BLaER1 (cell line): ENCODE data around the gene ITPRIPL2.

ENCODE experiments used
- H3K27ac ChIP-seq: shearing (Covaris generic); formaldehyde crosslinking; 2 replicates; pipeline ENCODE4 v1.8.1; 2022
- H3K27me3 ChIP-seq: shearing (Covaris generic); formaldehyde crosslinking; 2 replicates; pipeline ENCODE4 v1.8.1; 2022
- H3K36me3 ChIP-seq: shearing (Covaris generic); formaldehyde crosslinking; 2 replicates; pipeline ENCODE4 v1.8.1; 2022
- H3K4me1 ChIP-seq: shearing (Covaris generic); formaldehyde crosslinking; 2 replicates; pipeline ENCODE4 v1.8.1; 2022
- H3K4me2 ChIP-seq: shearing (Covaris generic); formaldehyde crosslinking; 2 replicates; pipeline ENCODE4 v1.8.1; 2022
- H3K4me3 ChIP-seq: shearing (Covaris generic); formaldehyde crosslinking; 2 replicates; pipeline ENCODE4 v1.8.1; 2022
- H3K9ac ChIP-seq: shearing (Covaris generic); formaldehyde crosslinking; 2 replicates; pipeline ENCODE4 v1.8.1; 2022
- H3K9me3 ChIP-seq: shearing (Covaris generic); formaldehyde crosslinking; 2 replicates; pipeline ENCODE4 v1.8.1; 2022
- H4K20me1 ChIP-seq: shearing (Covaris generic); formaldehyde crosslinking; 2 replicates; pipeline ENCODE4 v1.8.1; 2022
- Cebpa-rat ChIP-seq: shearing (Covaris generic); IDR thresholded peaks from 2 replicates; pipeline ENCODE4 v1.8.1; 2022

The ITPRIPL2 gene

DNA sequence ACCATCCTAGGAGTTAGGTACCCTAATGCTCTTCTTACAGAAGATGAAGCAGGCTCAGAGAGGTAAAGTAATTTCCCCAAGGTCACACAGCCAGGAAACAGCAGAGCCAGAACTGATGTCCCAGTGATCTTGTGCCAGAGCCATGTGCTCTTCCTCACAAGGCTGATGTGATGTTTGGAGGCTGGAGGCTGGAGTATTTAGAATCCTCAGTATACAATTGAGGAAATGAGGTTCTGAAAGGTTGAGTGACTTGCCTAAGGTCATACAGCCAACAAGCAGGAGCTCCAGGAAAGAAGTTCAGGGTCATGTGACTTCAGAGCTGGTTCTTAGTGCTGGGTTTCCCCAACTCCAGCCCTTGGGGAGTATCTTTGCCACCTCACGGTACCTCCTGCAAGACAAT, 18.5 kb downstream of the ITPRIPL2 start:
- Histone ChIP-seq H4K20me1 (no peaks in the 10 kb centered on the region), H3K36me3 (no peaks in the 10 kb centered on the region), H3K9ac (no peak overlapping the region), H3K4me3 (no peak overlapping the region), H3K27ac (no peak overlapping the region), H3K4me2 (no peak overlapping the region; the same call in 1 of the 2 replicates), H3K27me3 (no peaks in the 10 kb centered on the region), H3K4me1 (peaks cover 58% of the 10 kb centered on the region), H3K9me3 (no peaks in the 10 kb centered on the region)
- TF ChIP-seq Cebpa-rat: no peak

DNA sequence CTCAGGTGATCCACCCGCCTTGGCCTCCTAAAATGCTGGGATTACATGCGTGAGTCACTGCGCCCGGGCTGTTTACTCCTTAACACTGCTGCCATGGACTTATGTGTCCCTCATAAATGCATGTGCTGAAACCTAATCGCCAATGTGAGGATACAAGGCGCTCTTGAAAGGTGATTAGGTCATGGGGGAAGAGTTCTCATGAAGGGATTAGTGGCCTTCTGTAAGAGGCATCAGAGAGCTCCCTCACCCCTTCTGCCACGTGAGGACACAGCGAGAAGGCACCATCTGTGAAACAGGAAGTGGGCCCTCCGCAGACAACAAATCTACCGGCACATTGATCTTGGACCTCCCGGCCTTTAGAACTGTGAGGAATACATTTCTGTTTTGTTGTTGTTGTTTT, 19.1 kb downstream of the ITPRIPL2 start:
- Histone ChIP-seq H3K4me1 (peaks cover 52% of the 10 kb centered on the region), H3K27ac (no peak overlapping the region), H3K4me2 (no peak overlapping the region), H3K36me3 (no peaks in the 10 kb centered on the region), H3K4me3 (no peak overlapping the region), H4K20me1 (no peaks in the 10 kb centered on the region), H3K9me3 (no peaks in the 10 kb centered on the region), H3K9ac (no peak overlapping the region), H3K27me3 (no peaks in the 10 kb centered on the region)
- no peak for TF ChIP-seq Cebpa-rat

DNA sequence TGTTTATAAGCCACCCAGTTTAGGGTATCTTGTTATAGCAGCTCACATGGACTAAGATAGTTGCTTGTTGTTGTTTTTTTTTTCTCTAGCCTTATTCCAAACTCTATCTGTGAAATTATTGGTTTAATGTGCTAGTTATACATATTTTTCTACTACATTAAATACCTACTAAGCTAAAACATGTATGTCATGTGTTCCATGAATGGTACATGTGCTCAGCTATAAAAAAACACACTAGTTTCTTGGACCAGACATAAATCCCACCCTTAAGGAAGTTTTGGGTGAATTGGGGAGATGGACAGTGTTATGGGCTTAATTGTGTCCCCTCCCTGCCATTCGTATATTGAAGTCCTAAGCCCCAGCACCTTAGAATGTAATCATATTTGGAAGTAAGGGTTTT, 19.8 kb downstream of the ITPRIPL2 start:
- Histone ChIP-seq H3K4me2 (no peak overlapping the region), H3K27ac (no peak overlapping the region), H3K9me3 (no peaks in the 10 kb centered on the region), H4K20me1 (no peaks in the 10 kb centered on the region), H3K9ac (no peak overlapping the region), H3K4me3 (no peak overlapping the region), H3K4me1 (peaks cover 45% of the 10 kb centered on the region), H3K27me3 (no peaks in the 10 kb centered on the region), H3K36me3 (no peaks in the 10 kb centered on the region)
- no peak for TF ChIP-seq Cebpa-rat

DNA sequence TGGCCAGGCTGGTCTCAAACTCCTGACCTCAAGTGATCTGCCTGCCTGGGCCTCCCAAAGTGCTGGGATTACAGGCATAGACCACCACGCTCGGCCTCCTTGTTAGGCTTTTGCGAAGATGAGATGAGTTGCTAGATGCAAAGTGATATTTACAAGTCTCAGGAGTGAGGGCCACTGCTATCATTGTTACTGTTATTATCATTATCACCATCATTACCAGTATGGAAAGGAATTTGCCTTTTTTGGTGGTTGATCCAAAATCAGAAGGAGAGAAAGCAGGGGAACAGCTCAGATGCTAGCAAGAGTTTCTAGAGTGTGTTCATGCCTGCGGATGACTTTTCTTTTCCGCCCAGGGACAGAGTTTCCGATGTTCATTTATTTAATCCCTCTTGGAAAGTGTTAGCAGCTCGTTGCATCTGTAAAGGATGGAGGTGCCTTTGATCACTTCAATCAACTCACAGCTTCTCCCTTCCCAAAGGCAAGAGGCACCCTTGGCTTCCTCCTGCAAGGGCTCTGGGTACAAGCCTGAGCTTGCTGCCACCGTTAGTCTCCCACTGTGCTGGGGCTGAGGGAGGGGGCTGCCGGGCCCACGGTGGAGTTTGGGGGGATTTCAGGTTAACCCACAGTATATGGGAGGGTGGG, 21.6 kb downstream of the ITPRIPL2 start:
- peaks cover 28% of the 10 kb centered on the region for H3K4me1 ChIP-seq
- H3K4me2 ChIP-seq: no peak overlapping the region

DNA sequence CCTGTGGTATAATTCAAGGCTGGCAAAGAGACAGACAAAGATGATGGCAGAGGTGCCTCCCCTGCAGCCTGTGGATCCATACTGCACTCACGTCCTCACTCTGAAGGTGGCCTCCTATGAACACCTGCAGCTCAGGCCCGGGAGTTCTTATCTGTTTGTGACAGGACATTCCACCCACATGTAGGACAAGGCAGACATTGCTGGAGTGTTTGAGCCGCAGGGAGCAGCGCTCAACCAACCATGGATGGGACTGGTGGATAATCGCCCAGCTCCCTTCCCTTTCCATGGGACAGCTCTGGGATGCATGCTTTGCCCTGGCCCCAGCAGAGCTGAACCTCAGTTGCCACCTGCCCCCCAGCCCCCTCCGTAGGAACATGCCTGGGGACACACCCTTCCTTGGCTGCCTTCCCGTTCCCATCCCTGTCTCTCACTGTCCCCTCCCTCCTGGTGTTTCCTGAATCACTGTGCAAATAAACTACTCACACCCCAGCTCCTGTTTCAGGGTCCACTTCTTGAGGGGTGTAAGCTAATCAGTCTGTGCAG, 22.2 kb downstream of the ITPRIPL2 start:
- Histone ChIP-seq H3K4me2 (no peak overlapping the region), H3K9ac (no peak overlapping the region), H3K9me3 (no peaks in the 10 kb centered on the region), H3K27me3 (no peaks in the 10 kb centered on the region), H3K36me3 (no peaks in the 10 kb centered on the region), H3K27ac (no peak overlapping the region), H4K20me1 (no peaks in the 10 kb centered on the region), H3K4me3 (no peak overlapping the region), H3K4me1 (peaks cover 21% of the 10 kb centered on the region)
- TF ChIP-seq Cebpa-rat: no peak

More for the DNA sequence above, 21.6 kb downstream of the ITPRIPL2 start:
- Histone ChIP-seq H3K36me3 (no peaks in the 10 kb centered on the region), H3K27ac (no peak overlapping the region), H3K27me3 (no peaks in the 10 kb centered on the region), H3K4me3 (no peak overlapping the region), H3K9me3 (no peaks in the 10 kb centered on the region), H3K9ac (no peak overlapping the region), H4K20me1 (no peaks in the 10 kb centered on the region)
- no peak for TF ChIP-seq Cebpa-rat

DNA sequence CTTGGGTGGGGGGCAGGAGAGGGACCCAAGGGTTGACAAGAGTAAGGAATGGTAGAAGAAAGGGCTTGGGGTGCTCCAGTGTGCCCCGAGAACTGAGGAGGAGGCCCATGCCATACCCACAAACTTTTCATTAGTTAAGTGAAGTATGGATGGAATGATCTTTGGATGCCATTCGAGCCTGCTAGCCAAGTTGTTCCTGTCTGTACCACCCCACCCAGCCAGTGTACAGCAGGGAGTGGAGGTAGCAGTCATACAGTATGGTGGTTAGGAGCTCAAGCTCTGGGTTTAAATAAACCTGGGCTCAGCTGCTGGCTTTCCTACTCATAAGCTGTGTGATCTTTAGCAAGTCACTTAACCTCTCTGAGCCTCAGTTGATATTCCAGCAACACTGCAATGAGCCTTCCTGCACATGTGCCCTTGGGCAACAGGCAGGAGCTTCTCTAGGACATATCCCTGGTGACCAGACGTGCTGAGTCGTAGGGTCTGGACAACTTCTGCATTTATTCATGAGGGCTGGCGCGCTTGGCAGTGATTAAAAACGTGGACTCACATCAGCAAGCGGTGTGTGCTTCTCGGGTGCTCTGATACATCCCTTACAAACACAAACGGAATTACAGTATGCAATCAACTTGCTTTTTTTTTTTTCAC, 22.9 kb downstream of the ITPRIPL2 start:
- no peak overlapping the region for H3K4me2 ChIP-seq
- H4K20me1 ChIP-seq: no peaks in the 10 kb centered on the region
- H3K9me3 ChIP-seq: no peaks in the 10 kb centered on the region
- no peak for TF ChIP-seq Cebpa-rat
- no peaks in the 10 kb centered on the region for H3K27me3 ChIP-seq
- H3K4me1 ChIP-seq: peaks cover 14% of the 10 kb centered on the region
- no peak overlapping the region for H3K4me3 ChIP-seq
- no peak overlapping the region for H3K9ac ChIP-seq
- H3K27ac ChIP-seq: no peak overlapping the region
- no peaks in the 10 kb centered on the region for H3K36me3 ChIP-seq

DNA sequence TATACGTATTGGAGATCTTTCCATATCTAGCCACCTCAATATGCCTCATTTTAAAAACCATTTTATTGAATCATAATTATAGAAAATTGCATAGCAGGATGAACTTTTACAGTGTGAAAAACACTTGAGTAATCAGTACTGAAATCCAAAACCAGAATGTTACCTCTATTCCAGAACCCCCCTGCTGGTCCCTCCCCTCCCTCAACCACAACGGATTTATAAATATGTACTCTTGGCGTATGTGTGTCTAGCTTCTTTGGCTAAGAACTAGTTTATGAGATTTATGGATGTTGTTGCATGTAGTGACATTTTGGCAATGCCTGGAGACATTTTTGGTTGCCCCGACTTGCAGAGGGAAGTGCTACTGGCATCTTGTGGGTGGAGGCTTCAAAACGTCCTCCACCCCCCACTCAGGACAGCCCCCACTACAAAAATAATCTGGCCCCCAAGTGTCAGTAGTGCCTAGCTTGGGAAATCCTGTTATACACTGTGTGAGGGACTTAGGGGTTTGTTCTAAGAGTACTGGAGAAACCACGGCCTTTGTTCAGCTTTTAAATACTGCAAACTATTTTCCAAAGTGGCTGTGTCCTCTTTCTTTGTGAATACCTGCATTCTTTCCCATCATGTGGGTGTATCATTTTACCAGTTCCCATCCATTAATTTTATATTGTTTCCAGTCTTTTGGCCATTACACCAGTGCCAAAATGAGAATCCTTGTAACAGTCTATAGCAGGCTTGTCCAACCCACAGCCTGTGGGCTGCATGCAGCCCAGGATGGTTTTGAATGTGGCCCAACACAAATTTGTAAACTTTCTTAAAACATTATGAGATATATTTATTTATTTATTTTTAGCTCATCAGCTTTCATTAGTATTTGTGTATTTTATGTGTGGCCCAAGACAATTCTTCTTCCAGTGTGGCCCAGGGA, 23.7 kb downstream of the ITPRIPL2 start:
- H3K36me3 ChIP-seq: no peaks in the 10 kb centered on the region
- H3K4me1 ChIP-seq: peaks cover 6% of the 10 kb centered on the region
- no peak overlapping the region for H3K4me3 ChIP-seq
- no peak overlapping the region for H3K9ac ChIP-seq
- no peak overlapping the region for H3K4me2 ChIP-seq
- H3K27ac ChIP-seq: no peak overlapping the region
- no peaks in the 10 kb centered on the region for H3K27me3 ChIP-seq
- H3K9me3 ChIP-seq: no peaks in the 10 kb centered on the region
- H4K20me1 ChIP-seq: no peaks in the 10 kb centered on the region
- no peak for TF ChIP-seq Cebpa-rat

DNA sequence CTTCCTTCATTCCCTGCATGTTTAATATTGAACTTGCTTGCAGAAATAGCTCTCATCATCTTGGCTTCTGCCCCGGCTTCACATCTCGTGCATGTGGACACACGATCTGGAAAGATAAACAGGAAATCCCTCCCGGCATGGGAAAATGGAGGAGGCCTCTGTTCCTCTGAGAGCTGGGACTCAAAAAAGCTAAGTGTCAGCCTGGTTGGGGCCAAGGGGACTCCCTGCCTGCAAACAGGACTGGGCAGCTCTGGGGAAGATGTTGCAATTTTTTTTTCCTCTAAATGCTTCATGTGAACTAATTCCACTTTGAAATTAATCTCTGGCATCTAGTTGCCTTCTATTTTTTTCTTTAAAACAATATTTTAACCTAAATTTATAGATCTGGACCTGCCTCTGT, 24.8 kb downstream of the ITPRIPL2 start:
- Histone ChIP-seq H3K27ac (no peak overlapping the region), H3K9ac (no peak overlapping the region), H3K4me3 (no peak overlapping the region), H3K27me3 (no peaks in the 10 kb centered on the region), H3K9me3 (no peaks in the 10 kb centered on the region), H3K4me1 (no peaks in the 10 kb centered on the region), H4K20me1 (no peaks in the 10 kb centered on the region), H3K4me2 (no peak overlapping the region), H3K36me3 (no peaks in the 10 kb centered on the region)
- no peak for TF ChIP-seq Cebpa-rat

DNA sequence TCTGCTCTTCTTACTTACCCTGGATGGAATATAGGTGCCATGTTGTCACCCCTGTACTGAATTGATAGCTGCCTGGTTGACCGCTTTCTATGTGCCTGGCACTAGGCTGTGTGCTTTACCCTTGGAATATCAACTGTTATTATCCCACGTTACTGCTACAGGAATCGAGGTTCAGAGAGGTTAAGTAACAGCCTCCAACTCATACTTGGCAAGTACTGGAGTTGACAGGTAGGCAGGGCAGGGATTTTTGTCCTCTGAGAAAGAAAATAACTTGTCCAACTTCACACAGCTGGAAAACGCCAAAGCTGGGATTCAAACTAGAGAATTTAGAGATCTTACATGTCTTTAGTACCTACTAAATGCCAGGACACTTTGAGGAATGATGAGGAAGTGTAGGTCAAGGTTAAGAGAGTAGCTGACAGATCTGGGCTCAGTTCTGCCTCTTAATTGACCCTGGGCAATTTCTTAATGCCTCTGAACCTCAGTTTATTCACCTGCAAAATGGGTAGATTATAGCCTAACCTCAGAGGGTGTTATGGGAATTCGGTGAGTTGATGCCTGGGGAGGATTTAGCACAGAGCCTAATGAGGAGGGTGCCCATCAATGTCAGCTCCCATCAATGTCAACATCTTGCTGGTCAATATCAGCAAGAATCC, 25.8 kb downstream of the ITPRIPL2 start:
- Histone ChIP-seq H3K4me3 (no peak overlapping the region), H4K20me1 (no peaks in the 10 kb centered on the region), H3K9ac (no peak overlapping the region), H3K4me2 (no peak overlapping the region), H3K27ac (no peak overlapping the region), H3K27me3 (no peaks in the 10 kb centered on the region), H3K4me1 (no peaks in the 10 kb centered on the region), H3K9me3 (no peaks in the 10 kb centered on the region), H3K36me3 (no peaks in the 10 kb centered on the region)
- no peak for TF ChIP-seq Cebpa-rat
